ENCODE results near the gene CCND3. TPM values are rescaled to one million over a fixed set of nuclear protein-coding genes. Genes with fewer than 3 reads are reported as not detected.

CCND3 gene
- total RNA-seq, 1 donor from 2014 or later, result 130 TPM

DNA sequence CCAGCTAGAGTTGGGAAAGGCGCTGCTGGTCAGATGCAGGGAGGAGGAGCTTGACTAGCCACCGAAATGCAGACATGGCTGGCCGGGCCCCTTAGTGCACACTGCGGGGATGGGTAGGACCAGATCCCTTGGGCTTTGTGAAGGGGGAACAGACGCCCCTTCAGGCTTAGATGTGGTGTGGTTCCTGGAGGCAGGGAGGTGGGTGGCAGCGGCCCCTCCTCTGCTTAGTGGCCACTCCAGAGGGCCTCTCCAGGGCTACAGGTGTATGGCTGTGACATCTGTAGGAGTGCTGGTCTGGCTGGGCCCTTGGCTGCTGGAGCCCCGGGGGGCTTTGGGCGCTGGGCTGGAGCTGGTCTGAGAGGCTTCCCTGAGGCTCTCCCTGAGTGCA, 5.9 kb downstream of the CCND3 start:
- H3K4me1 ChIP-seq, result peaks cover 0 to 12% of the 10 kb centered on the region in 2 donors
- H3K4me3 ChIP-seq, result no peak overlapping the region
- no peak overlapping the region for H3K27ac ChIP-seq
- peaks cover 48 to 57% of the 10 kb centered on the region in 2 donors for H3K36me3 ChIP-seq
- TF ChIP-seq, protein P1, sequence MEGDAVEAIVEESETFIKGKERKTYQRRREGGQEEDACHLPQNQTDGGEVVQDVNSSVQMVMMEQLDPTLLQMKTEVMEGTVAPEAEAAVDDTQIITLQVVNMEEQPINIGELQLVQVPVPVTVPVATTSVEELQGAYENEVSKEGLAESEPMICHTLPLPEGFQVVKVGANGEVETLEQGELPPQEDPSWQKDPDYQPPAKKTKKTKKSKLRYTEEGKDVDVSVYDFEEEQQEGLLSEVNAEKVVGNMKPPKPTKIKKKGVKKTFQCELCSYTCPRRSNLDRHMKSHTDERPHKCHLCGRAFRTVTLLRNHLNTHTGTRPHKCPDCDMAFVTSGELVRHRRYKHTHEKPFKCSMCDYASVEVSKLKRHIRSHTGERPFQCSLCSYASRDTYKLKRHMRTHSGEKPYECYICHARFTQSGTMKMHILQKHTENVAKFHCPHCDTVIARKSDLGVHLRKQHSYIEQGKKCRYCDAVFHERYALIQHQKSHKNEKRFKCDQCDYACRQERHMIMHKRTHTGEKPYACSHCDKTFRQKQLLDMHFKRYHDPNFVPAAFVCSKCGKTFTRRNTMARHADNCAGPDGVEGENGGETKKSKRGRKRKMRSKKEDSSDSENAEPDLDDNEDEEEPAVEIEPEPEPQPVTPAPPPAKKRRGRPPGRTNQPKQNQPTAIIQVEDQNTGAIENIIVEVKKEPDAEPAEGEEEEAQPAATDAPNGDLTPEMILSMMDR (IDR thresholded peaks at IDR 0.05), result no peak
- no peaks in the 10 kb centered on the region for H3K9me3 ChIP-seq
- intact Hi-C loops (cut with DNase I), result no loop called here
- no peaks in the 10 kb centered on the region for H3K27me3 ChIP-seq
- no peak for DNase-seq (ENCODE audit: low spot score in 2 of 2)

DNA sequence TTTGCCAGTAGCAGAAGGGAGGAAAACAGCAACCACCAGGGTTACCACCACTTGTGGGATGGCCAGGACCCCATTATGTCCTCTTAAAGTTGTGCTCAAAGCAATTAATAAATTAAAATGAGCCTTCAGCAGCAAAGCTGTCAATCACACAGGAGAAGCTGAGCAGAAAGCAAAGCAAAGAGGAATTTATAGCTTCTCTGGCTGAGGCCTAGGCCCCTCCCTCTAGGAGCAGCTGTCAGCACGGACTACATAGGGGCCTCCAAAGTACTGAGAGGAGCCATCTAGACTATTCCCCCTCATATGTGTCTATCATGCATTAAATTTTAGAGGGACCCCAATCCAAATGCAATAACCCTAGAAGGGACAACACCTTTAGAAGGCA, 6.4 kb downstream of the CCND3 start:
- TF ChIP-seq, protein P1 (IDR thresholded peaks at IDR 0.05), result no peak
- peaks cover 52 to 62% of the 10 kb centered on the region in 2 donors for H3K36me3 ChIP-seq
- peaks cover 0 to 7% of the 10 kb centered on the region in 2 donors for H3K4me1 ChIP-seq
- no peak overlapping the region for H3K27ac ChIP-seq
- H3K4me3 ChIP-seq, result no peak overlapping the region
- no peak for DNase-seq (ENCODE audit: low spot score in 2 of 2)
- no peaks in the 10 kb centered on the region for H3K27me3 ChIP-seq
- intact Hi-C loops (cut with DNase I), result no loop called here
- no peaks in the 10 kb centered on the region for H3K9me3 ChIP-seq

DNA sequence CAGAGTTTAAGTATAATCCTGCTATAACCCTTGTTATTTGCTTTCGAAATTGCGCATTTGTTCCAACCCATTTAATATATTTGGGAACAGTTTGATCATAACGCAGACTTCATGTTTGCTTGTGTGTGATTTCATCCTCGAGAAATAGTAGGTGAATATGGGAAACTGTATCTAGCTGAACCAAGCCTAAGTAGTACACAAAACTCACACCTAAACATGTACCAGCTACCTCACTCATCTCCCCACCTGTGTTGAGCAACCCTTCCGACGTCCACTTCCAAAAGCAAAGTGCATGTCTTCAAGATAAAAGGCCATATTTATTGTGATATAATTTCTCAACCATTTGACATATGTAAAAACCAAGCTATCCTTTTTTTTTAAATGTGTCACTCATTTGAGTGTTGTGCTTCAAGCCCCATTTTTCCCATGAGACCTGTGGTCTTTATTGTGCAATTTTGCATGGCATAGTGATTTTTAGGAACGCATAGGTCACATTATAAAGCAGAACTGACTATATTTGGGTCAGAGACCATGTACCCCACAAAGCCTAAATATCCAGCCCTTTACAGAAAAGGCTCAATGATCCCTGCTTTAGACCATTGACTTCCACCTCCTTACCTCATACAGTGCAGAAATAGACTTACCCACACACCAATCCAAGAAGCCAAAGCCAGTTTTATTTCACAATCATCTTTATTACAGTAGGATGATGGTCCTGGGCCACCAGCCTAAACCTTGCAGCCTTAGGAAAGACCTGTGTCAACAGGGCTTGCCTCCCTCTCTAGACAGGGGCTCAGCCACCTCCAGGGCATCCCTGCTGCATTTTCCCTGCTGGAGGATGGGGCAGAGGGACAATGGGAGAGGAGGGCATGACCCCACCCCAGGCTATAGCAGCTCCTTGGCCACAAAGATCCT, 7.1 kb downstream of the CCND3 start:
- intact Hi-C loops (cut with DNase I), result no loop called here
- H3K27ac ChIP-seq, result no peak overlapping the region
- H3K27me3 ChIP-seq, result no peaks in the 10 kb centered on the region
- peaks cover 0 to under 1% of the 10 kb centered on the region in 2 donors for H3K4me1 ChIP-seq
- no peak for DNase-seq (ENCODE audit: low spot score in 2 of 2)
- H3K36me3 ChIP-seq, result peaks cover 58 to 68% of the 10 kb centered on the region in 2 donors
- TF ChIP-seq, protein P1 (IDR thresholded peaks at IDR 0.05), result no peak
- no peaks in the 10 kb centered on the region for H3K9me3 ChIP-seq
- H3K4me3 ChIP-seq, result no peak overlapping the region

DNA sequence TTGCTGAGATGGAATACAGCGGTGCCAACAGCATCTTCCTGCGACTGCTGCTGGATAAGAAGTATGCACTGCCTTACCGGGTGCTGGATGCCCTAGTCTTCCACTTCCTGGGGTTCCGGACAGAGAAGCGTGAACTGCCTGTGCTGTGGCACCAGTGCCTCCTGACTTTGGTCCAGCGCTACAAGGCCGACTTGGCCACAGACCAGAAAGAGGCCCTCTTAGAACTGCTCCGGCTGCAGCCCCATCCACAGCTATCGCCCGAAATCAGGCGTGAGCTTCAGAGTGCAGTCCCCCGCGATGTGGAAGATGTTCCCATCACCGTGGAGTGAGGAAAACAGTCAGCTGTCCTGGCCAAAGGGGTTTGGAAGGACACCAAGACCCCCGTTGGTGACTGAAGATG, 9.2 kb downstream of the CCND3 start:
- H3K36me3 ChIP-seq, result peaks cover 76 to 90% of the 10 kb centered on the region in 2 donors
- no peak overlapping the region for H3K27ac ChIP-seq

DNA sequence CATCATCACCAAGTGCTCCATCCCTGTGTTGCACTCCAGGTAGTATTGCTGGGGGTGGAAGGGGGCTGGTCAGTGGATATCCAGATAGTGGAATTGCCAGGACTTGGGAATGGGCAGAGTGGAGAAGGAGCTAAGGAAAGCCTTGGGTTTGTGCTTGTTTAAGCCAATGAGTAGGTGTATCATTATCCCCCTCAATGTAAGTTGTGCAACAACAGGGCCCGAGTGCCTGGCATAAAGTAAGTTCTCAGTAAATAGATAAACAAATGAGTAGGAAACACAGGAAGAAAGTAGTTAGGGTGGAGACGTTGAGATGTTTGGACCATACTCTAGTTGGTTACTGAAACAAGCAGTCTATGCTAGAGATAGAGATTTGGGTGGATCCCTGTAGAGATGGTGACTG, 9.8 kb downstream of the CCND3 start:
- H3K36me3 ChIP-seq, result peaks cover 81 to 91% of the 10 kb centered on the region in 2 donors
- no peak overlapping the region for H3K27ac ChIP-seq
- TF ChIP-seq, protein P1 (IDR thresholded peaks at IDR 0.05), result no peak
- H3K27me3 ChIP-seq, result no peaks in the 10 kb centered on the region
- no peak for DNase-seq (ENCODE audit: low spot score in 2 of 2)
- H3K9me3 ChIP-seq, result no peaks in the 10 kb centered on the region
- H3K4me3 ChIP-seq, result no peak overlapping the region
- intact Hi-C loops (cut with DNase I), result no loop called here
- no peaks in the 10 kb centered on the region for H3K4me1 ChIP-seq

More for the DNA sequence above, 9.2 kb downstream of the CCND3 start:
- Histone ChIP-seq H3K27me3 (no peaks in the 10 kb centered on the region), H3K4me3 (no peak overlapping the region), H3K9me3 (no peaks in the 10 kb centered on the region), H3K4me1 (no peaks in the 10 kb centered on the region)
- TF ChIP-seq, protein P1 (IDR thresholded peaks at IDR 0.05), result no peak
- intact Hi-C loops (cut with DNase I), result no loop called here
- no peak for DNase-seq (ENCODE audit: low spot score in 2 of 2)

All from ascending aorta (tissue), 2 donors.